EH (cell line): ENCODE results near the gene ESF1.

Source experiments
- DNase-seq: peaks from one replicate; pipeline ENCODE4 v3.0.0-alpha.2; 2015; ENCODE audit warnings: low read depth

Gene ESF1

GRCh38 chr20:13784893-13785715 is at the start of gene ESF1, which contains the start of gene NDUFAF5:
Gene ESF1 (minus strand): TSS chr20:13784919. CDS start chr20:13783140, 1,779 bp downstream.
Gene NDUFAF5 (plus strand): TSS chr20:13785028. CDS start chr20:13785069, 41 bp downstream.
- DNase-seq: peak; percentile 96

- DNase-seq: no peak
Observed at GRCh38 chr20:13831476-13831875, 46.8 kb upstream of the ESF1 start.

GRCh38 chr20:13825465-13825864 is 40.7 kb upstream of the ESF1 start:
- DNase-seq: no peak

GRCh38 chr20:13824459-13824858 is 39.7 kb upstream of the ESF1 start:
- no peak for DNase-seq

- DNase-seq: peak; percentile 27
Observed at GRCh38 chr20:13822459-13822858, 37.7 kb upstream of the ESF1 start.

GRCh38 chr20:13821876-13822275 is 37.2 kb upstream of the ESF1 start:
- peak; percentile 74 for DNase-seq

GRCh38 chr20:13819885-13820645 is 35.3 kb upstream of the ESF1 start:
- peak; percentile 67 for DNase-seq

- DNase-seq: no peak
Observed at GRCh38 chr20:13817342-13817741, 32.6 kb upstream of the ESF1 start.

- no peak for DNase-seq
Observed at GRCh38 chr20:13816757-13817156, 32.0 kb upstream of the ESF1 start.

GRCh38 chr20:13814672-13815071 is 30.0 kb upstream of the ESF1 start:
- no peak for DNase-seq

- no peak for DNase-seq
Observed at GRCh38 chr20:13813910-13814309, 29.2 kb upstream of the ESF1 start.

- DNase-seq: no peak
Observed at GRCh38 chr20:13810446-13810845, 25.7 kb upstream of the ESF1 start.

GRCh38 chr20:13809855-13810254 is 25.1 kb upstream of the ESF1 start:
- DNase-seq: no peak

- no peak for DNase-seq
Observed at GRCh38 chr20:13809373-13809772, 24.7 kb upstream of the ESF1 start.

- DNase-seq: peak; percentile 66
Observed at GRCh38 chr20:13800728-13801134, 16.0 kb upstream of the ESF1 start.

- no peak for DNase-seq
Observed at GRCh38 chr20:13799974-13800373, 15.3 kb upstream of the ESF1 start.

GRCh38 chr20:13799040-13799439 is 14.3 kb upstream of the ESF1 start:
- DNase-seq: no peak

GRCh38 chr20:13794667-13795066 is 9.9 kb upstream of the ESF1 start:
- DNase-seq: no peak

- DNase-seq: no peak
Observed at GRCh38 chr20:13793001-13793400, 8.3 kb upstream of the ESF1 start.

- DNase-seq: no peak
Observed at GRCh38 chr20:13791540-13792459, 7.1 kb upstream of the ESF1 start.

- DNase-seq: no peak
Observed at GRCh38 chr20:13790708-13791107, 6.0 kb upstream of the ESF1 start.
